Activated naive CD4-positive, alpha-beta T cell treated with anti-CD3 and anti-CD28 coated beads, Interleukin-2, amount 50 U/mL, for 72 hours (primary cell): Measurements from ENCODE around the gene ADCY9. TPM values are rescaled to one million over a fixed set of nuclear protein-coding genes. Genes with fewer than 3 reads are reported as not detected.
"Not testable (repeated sequence)": the region's sequence is repeated elsewhere in the genome, so short reads cannot be mapped to it uniquely, and the experiment has no call there.

Experiments
- ATAC-seq, 2 donors: fragments of 150-1000 bp; cut with Tn5 transposase; 2 replicates each; pipeline ENCODE4 v1.10.0; 2021; ENCODE audit warnings: mild to moderate bottlenecking in 2 of 2, moderate library complexity in 2 of 2
- DNase-seq, 2 donors: peaks; one replicate each; pipeline ENCODE4 v3.0.0; 2021 to 2022; ENCODE audit warnings: low spot score in 2 of 2
- H3K27ac Mint-ChIP-seq, 2 donors: one replicate each; pipeline ENCODE4 v1.8.0; 2022; ENCODE audit warnings: mild to moderate bottlenecking in 2 of 2, mixed read lengths in 2 of 2
- H3K36me3 Mint-ChIP-seq, 2 donors: one replicate each; pipeline ENCODE4 v1.8.0; 2022; ENCODE audit warnings: mixed read lengths in 2 of 2
- H3K9me3 Mint-ChIP-seq, 2 donors: one replicate each; pipeline ENCODE4 v1.8.0; 2022; ENCODE audit warnings: mixed read lengths in 2 of 2
- total RNA-seq, 2 donors: library from RNA; stranded (reverse); gene quantifications; one replicate each; pipeline ENCODE4 v1.2.3, GENCODE V29; 2022

ADCY9 gene
- total RNA-seq, 2 donors from 2014 or later: 4.8 to 8.9 TPM

DNA sequence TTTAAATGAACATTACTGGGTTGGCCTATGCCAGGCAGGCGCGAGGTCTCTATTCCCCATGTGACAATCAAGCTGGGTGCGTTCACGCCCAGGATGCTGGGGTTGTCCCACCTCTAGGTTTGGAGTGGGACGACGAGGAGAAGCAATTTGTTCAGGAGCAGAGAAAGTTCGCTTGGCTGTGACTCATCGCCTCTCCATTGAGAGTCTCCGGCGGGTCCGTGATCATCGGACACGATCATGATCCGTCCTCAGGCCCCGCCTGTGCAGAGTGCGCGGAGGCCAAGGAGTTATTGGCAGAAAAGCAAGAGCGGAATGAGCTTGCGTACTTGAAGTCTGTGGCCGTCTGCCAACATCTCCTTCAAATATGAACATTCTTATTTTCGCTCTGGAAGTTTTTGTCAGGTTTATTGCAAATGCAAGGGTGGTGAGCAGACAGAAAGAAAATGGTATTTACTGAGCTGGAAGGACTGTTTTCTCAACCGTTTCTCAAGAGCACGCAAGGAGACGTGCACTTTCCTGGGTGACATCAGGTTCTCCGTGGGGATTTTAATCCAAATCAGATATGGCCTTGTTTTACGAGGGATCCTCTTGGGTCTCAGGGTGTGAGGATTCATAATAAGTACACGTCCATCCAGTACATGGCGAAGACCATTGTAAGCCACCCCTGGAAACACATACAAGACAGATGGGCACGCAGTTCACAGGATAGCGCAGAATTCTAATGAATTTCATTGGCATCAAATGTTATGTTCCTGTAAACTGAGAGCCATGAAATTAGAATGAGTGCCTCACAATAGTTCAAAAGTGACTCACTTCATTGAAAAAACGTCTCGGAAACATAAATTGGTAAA, 165.7 kb downstream of the ADCY9 start:
- Mint-ChIP-seq H3K27ac (peak overlapping the region; percentile 36 to 55), H3K9me3 (no peaks in the 10 kb centered on the region), H3K36me3 (no peaks in the 10 kb centered on the region)
- DNase-seq: no peak
- no peak for ATAC-seq

DNA sequence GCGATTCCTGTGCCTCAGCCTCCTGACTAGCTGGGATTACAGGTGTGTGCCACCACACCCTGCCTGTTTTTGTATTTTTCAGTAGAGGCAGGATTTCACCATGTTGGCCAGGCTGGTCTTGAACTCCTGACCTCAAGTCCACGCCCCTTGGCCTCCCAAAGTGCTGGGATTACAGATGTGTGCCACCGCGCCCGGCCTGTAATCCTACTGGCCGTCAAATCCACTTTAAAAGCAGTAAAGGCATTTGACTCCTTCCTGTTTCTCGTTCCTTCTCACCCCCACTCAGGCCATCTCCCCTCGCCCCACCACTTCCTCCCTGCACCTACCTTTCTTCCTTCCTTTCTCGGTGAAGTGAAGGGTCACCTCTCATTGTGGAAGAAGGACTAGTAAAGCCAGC, 166.3 kb downstream of the ADCY9 start:
- Mint-ChIP-seq H3K27ac (peak overlapping the region; percentile 36 to 55), H3K36me3 (no peaks in the 10 kb centered on the region), H3K9me3 (no peaks in the 10 kb centered on the region)
- DNase-seq: no peak
- ATAC-seq: no peak

- Mint-ChIP-seq H3K9me3 (no peaks in the 10 kb centered on the region), H3K27ac (no peak overlapping the region), H3K36me3 (no peaks in the 10 kb centered on the region)
- DNase-seq (no peak), ATAC-seq (no peak)
These were observed 167.0 kb downstream of the ADCY9 start for GRCh38 chr16:3949287-3949686.

DNA sequence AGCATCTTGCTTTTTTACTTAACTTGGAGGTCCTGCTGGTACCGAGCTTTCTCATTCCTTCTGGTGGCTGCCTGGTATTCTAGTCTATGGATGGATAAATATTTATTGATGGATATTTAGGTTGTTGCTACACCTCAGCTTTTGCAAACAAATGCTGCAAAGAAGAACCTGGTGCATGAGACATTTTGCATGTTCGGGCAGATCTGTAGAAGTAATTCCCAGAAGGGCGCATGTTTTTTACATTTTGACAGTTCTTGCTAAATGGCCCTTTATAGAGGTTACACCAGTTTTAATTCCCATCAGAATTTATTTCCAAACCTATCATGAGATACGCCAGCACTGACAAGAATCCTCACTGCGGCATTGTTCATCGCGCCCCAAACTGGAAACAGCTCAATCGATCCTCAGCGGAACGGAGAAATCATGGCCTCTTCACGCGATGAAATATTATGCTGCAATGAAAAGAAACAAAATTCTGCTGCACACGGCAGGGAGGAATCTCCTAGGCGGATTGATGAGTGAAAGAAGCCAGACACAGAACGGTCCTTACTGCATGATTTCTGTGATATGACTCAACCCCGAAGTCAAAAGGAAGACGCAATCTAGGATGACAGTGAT, 167.8 kb downstream of the ADCY9 start:
- DNase-seq (no peak), ATAC-seq (no peak)
- Mint-ChIP-seq H3K36me3 (no peaks in the 10 kb centered on the region), H3K27ac (no peak overlapping the region), H3K9me3 (no peaks in the 10 kb centered on the region)

- ATAC-seq: no peak
- peaks cover 0 to 4% of the 10 kb centered on the region in 2 donors for H3K9me3 Mint-ChIP-seq
- no peaks in the 10 kb centered on the region for H3K36me3 Mint-ChIP-seq
- DNase-seq: no peak
- no peak overlapping the region for H3K27ac Mint-ChIP-seq
These were observed 169.6 kb downstream of the ADCY9 start for GRCh38 chr16:3946604-3947180.

DNA sequence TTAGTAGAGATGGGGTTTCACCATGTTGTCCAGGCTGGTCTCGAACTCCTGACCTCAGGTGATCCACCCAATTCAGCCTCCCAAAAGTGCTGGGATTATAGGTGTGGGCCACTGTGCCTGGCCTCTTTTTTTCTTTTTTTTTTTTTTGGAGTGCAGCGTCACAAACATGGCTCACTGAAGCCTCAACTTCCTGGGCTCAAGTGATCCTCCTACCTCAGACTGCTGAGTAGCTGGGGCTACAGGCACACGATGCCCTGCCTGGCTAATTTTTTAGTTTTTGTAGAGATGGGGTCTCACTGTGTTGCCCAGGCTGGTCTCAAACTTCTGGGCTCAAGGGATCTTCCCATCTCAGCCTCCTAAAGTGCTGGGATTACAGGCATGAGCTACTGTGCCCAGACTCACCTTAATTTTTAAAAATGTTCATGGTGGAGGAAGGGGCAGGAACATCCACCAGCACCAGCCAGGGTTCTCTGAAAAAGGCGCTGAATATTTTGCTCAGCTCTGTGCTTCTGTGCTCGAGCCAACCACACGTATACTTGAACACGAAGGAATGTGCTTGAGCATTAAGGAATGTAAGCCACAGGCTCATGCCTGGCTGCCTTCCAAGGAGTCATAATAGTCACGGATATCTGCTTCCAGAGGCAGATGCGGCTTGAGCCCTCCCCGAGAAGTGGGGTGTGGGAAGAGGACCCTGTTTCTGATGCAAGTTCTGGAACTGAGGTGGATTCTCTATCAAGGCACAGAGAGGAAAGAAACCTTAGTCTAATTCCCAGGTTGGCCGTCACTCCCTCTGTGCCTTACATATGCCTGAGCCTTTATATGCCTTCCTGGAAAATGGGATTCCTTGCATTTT, 170.3 kb downstream of the ADCY9 start:
- Mint-ChIP-seq H3K9me3 (peaks cover 0 to 4% of the 10 kb centered on the region in 2 donors), H3K36me3 (no peaks in the 10 kb centered on the region), H3K27ac (no peak overlapping the region)
- no peak for DNase-seq
- no peak for ATAC-seq

DNA sequence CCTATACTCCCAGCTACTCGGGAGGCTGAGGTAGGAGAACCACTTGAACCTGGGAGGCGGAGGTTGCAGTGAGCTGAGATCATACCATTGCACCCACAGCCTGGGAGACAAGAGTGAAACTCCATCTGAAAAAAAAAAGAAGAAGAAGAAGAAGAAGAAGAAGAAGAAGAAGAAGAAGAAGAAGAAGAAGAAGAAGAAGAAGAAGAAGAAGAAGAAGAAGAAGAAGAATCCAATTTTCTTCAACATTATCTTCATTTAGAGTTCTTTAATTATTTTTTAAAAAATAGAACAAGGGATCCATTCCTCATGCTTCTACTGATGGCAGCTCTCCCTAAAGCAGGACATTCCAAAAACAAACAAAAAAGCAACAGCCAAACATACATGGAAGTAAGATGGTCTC, 171.8 kb downstream of the ADCY9 start:
- not testable (repeated sequence) for H3K36me3 Mint-ChIP-seq, H3K9me3 Mint-ChIP-seq, H3K27ac Mint-ChIP-seq, ATAC-seq, DNase-seq

GRCh38 chr16:3942146-3942545, 174.1 kb downstream of the ADCY9 start:
- H3K27ac Mint-ChIP-seq, H3K9me3 Mint-ChIP-seq, DNase-seq, H3K36me3 Mint-ChIP-seq, ATAC-seq: not testable (repeated sequence)

- H3K9me3 Mint-ChIP-seq: peaks cover 0 to 4% of the 10 kb centered on the region in 2 donors
- H3K36me3 Mint-ChIP-seq: no peaks in the 10 kb centered on the region
- peak; percentile 63 to 82 for DNase-seq
- peak; percentile 93 to 95 for ATAC-seq
- no peak overlapping the region for H3K27ac Mint-ChIP-seq
These were observed 177.2 kb downstream of the ADCY9 start for GRCh38 chr16:3938843-3939624.

DNA sequence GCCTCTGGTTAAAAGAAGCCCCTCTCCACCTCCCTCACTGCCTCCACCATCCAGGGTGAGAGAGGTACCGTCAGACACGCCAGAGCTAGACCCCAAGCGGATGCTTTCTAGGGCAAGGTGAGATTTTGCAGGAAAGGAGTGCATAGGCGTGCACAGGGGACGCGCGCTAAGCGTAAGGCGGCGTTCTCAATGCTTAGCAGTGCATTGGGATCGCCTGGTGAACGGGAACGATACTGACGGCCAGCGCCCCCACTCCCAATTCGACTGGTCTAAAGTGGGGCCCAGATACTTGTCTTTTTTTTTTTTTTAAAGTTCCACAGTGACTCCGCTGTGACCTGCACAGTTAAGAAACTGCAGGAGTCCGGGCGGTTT, 177.8 kb downstream of the ADCY9 start:
- DNase-seq (no peak), ATAC-seq (peak in 1 of 2 donors; percentile 12)
- H3K27ac Mint-ChIP-seq: no peak overlapping the region
- no peaks in the 10 kb centered on the region for H3K36me3 Mint-ChIP-seq
- peaks cover 0 to 4% of the 10 kb centered on the region in 2 donors for H3K9me3 Mint-ChIP-seq

DNA sequence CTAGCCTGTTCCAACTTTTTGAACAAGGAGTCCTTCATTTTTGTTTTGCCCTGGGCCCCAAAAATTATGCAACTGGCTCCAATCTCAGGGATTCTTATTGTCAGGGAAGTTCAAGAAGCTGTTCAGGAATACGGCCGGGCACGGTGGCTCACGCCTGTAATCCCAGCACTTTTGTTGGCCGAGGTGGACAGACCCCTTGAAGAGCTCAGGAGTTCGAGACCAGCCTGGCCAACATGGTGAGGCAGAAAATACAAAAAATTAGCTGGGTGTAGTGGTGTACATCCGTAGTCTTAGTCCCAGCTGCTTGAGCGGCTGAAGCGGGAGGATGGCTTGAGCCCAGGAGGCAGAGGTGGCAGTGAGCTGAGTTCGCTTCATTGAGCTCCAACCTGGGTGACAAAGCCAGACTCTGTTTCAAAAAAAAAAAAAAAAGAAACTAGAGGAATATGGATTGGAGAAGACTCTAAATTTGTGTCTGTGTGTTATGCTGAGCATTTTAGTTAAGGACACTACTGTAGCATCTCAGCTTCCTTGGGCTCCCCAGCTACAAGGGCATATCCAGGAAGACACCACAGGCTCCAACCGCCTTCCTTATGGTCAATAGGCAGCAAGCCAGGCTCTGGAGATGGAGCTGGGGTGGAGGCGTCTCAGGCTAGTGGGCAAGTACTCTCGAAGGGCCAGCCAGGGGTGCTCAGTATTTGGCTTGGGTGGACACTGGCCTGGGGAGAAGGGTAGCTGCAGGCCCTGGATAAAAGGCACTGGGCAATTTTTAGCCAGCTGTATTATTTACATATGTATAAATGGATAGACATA, 179.0 kb downstream of the ADCY9 start:
- no peak overlapping the region for H3K27ac Mint-ChIP-seq
- ATAC-seq (no peak), DNase-seq (no peak)
- H3K9me3 Mint-ChIP-seq: peaks cover 0 to 4% of the 10 kb centered on the region in 2 donors
- H3K36me3 Mint-ChIP-seq: no peaks in the 10 kb centered on the region

- Mint-ChIP-seq H3K9me3 (no peaks in the 10 kb centered on the region), H3K27ac (no peak overlapping the region), H3K36me3 (no peaks in the 10 kb centered on the region)
- no peak for DNase-seq
- no peak for ATAC-seq
These were observed 180.3 kb downstream of the ADCY9 start for GRCh38 chr16:3935921-3936320.

DNA sequence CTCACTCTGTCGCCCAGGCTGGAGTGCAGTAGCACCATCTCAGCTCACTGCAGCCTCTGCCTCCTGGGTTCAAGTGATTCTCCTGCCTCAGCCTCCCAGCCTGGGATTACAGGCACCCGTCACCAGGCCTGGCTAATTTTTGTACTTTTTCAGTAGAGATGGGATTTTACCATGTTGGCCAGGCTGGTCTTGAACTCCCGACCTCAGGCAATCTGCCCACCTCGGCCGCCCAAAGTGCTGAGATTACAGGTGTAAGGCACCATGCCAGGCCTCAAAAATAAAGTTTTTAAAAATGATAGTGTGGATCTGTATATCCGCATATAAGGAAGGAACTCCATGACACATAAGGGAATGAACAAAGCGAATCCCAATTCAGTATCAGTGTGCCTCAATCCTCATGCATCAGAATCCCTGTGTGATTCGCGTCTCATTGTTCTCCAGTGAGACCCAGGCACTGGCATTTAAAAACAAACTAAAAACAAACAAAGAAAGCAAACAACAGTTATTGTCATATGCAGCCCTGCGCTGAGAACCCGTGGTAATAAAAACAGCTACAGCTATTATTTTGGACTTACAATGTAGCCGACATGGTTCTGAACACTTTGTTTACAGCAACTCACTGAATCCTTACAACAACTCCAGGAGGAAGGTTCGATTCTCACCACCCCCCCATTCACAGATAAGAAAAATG, 181.6 kb downstream of the ADCY9 start:
- Mint-ChIP-seq H3K9me3 (no peaks in the 10 kb centered on the region), H3K27ac (no peak overlapping the region), H3K36me3 (no peaks in the 10 kb centered on the region)
- no peak for ATAC-seq
- no peak for DNase-seq

DNA sequence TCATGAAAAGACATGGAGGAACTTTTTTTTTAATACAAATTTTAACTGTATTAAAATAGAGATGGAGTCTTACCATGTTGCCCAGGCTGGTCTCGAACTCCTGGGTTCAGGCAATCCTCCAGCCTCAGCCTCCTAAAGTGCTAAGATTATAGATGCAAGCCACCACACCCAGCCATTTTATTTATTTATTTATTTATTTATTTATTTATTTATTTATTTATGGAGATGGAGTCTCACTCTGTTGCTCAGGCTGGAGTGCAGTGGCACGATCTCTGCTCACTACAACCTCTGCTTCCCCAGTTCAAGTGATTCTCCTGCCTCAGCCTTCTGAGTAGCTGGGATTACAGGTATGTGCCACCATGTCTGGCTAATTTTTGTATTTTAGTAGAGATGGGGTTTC, 189.1 kb downstream of the ADCY9 start:
- not testable (repeated sequence) for DNase-seq, H3K9me3 Mint-ChIP-seq, H3K36me3 Mint-ChIP-seq, H3K27ac Mint-ChIP-seq, ATAC-seq

- no peak overlapping the region for H3K27ac Mint-ChIP-seq
- DNase-seq (no peak), ATAC-seq (no peak)
- H3K9me3 Mint-ChIP-seq: no peaks in the 10 kb centered on the region
- peaks cover 0 to under 1% of the 10 kb centered on the region in 2 donors for H3K36me3 Mint-ChIP-seq
These were observed 191.5 kb downstream of the ADCY9 start for GRCh38 chr16:3924763-3925162.
